Caco-2 (cell line): Measurements from ENCODE around the gene ACOXL. TPM values are rescaled to one million over a fixed set of nuclear protein-coding genes. Genes with fewer than 3 reads are reported as not detected.

Source experiments
- BruUV-seq: library from RNA; stranded (reverse); fragments of 400-500 nt; replicated peaks from 2 replicates; lab custom pipeline; 2021; lab: Mats Ljungman, UMichigan
- CTCF ChIA-PET: fragments of 300-600 bp; sonication (Branson Sonifier 250); formaldehyde crosslinking; loops from one replicate; lab custom pipeline; 2022; ENCODE audit warnings: antibody characterized with exemption; lab: Charles Lee
- POLR2A ChIA-PET: fragments of 300-600 bp; sonication (Branson Sonifier 250); formaldehyde crosslinking; loops from one replicate; lab custom pipeline; 2022; ENCODE audit warnings: antibody characterized with exemption; lab: Charles Lee
- DNase-seq, 2 experiments: peaks; one replicate each; pipeline versions ENCODE4 v3.0.0 to v3.0.0-alpha.2; 2020 to 2022
- H3K27me3 ChIP-seq: replicated peaks from 2 replicates; pipeline ENCODE4 v1.6.0; 2011; ENCODE audit warnings: low read length; ENCODE audit not compliant: control insufficient read depth, insufficient read depth
- H3K36me3 ChIP-seq: 2 replicates; pipeline ENCODE4 v1.5.1; 2011; ENCODE audit warnings: low read length; ENCODE audit not compliant: control insufficient read depth, insufficient read depth
- H3K4me1 ChIP-seq: fragments of 250-450 bp; sonication (Bioruptor Pico); 2 replicates; pipeline ENCODE4 v1.5.1; 2020; ENCODE audit warnings: mild to moderate bottlenecking
- H3K4me3 ChIP-seq: 2 replicates; pipeline ENCODE4 v1.5.1; 2011; ENCODE audit warnings: low read depth, mild to moderate bottlenecking, control low read depth, low read length
- H3K9me3 ChIP-seq: fragments of 250-450 bp; sonication (Bioruptor Pico); 2 replicates; pipeline ENCODE4 v1.5.1; 2020; ENCODE audit warnings: mild to moderate bottlenecking, moderate library complexity
- H3K27ac Mint-ChIP-seq: one replicate; pipeline ENCODE4 v1.8.0; 2022; ENCODE audit warnings: mixed read lengths; ENCODE audit not compliant: unreplicated experiment
- H3K27me3 Mint-ChIP-seq: one replicate; pipeline ENCODE4 v1.8.0; 2022; ENCODE audit warnings: mixed read lengths; ENCODE audit not compliant: insufficient read depth, unreplicated experiment
- H3K36me3 Mint-ChIP-seq: one replicate; pipeline ENCODE4 v1.8.0; 2022; ENCODE audit warnings: mild to moderate bottlenecking, mixed read lengths; ENCODE audit not compliant: insufficient read depth, unreplicated experiment
- H3K4me1 Mint-ChIP-seq: one replicate; pipeline ENCODE4 v1.8.0; 2022; ENCODE audit warnings: low read depth, mixed read lengths; ENCODE audit not compliant: unreplicated experiment
- H3K4me3 Mint-ChIP-seq: one replicate; pipeline ENCODE4 v1.8.0; 2022; ENCODE audit warnings: mild to moderate bottlenecking, moderate library complexity, mixed read lengths; ENCODE audit not compliant: unreplicated experiment
- H3K9me3 Mint-ChIP-seq: one replicate; pipeline ENCODE4 v1.8.0; 2022; ENCODE audit warnings: mixed read lengths; ENCODE audit not compliant: unreplicated experiment
- intact Hi-C: fragments of 100-400 bp; cut with micrococcal nuclease; formaldehyde crosslinking; loops from one replicate; pipeline ENCODE4 v1.10.0; 2022; ENCODE audit not compliant: unreplicated experiment
- total RNA-seq: library from RNA; stranded (reverse); gene quantifications from 2 replicates; pipeline ENCODE4 v1.2.3, GENCODE V29; 2022
- TF ChIP-seq, protein P1 (sequence below), 2 experiments: fragments of 200-600 bp in 1 of 2; IDR thresholded peaks; 1 replicate in 1 of 2; 2 replicates in 1 of 2; pipeline versions ENCODE4 v1.5.1 to v1.8.0; 2011 to 2022; ENCODE audit warnings: antibody characterized with exemption in 1 of 2, control low read depth in 1 of 2, inconsistent platforms in 1 of 2, low read depth in 1 of 2, low read length in 1 of 2, mild to moderate bottlenecking in 1 of 2, moderate library complexity in 1 of 2; ENCODE audit not compliant: insufficient read depth in 1 of 2, severe bottlenecking in 1 of 2, unreplicated experiment in 1 of 2

The ACOXL gene
- total RNA-seq, 1 experiment from 2014 or later = 2.6 TPM

DNA sequence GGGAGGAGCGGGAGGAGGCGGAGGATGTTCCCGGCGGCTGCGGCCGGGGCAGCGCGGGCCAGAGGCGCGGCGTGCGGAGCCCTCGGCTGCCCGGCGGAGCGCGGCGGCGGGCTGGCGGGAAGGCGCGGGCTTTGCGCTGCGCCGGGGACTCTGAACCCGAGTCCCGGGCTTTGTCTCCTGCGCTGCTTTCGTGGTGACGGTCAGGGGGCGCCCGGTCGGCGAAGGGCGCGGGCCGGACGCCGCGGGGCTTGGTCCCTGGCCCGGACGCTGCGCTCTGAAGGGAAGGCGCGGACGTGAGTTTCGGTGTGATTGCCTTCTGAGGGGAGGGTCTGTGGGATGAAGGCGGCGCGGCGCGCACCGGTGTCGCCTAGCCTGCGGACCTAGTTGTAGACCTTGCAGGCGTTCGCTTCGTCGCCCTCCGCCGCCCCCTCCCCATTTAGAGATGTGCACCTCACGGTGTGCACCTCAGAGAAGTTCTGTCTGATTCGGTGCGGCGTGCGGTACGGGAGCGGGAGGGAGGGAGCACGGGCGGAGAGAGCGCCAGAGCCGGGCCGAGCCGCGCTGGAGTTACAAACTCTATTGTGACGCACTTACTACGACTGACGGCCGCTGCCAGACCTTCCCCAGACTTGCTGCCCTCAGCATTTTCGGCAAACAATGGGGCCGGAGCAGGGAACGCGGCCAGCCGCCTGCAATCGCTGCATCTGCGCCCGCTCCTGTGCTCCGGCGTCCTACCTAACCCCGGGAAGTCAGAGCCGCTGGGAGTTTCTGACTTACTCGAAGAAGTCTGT, 390.5 kb downstream of the ACOXL start:
- H3K36me3 ChIP-seq = peaks cover 4% of the 10 kb centered on the region; the same call in 1 of the 2 replicates
- peak overlapping the region; percentile 99 for H3K4me3 ChIP-seq
- TF ChIP-seq, protein P1, sequence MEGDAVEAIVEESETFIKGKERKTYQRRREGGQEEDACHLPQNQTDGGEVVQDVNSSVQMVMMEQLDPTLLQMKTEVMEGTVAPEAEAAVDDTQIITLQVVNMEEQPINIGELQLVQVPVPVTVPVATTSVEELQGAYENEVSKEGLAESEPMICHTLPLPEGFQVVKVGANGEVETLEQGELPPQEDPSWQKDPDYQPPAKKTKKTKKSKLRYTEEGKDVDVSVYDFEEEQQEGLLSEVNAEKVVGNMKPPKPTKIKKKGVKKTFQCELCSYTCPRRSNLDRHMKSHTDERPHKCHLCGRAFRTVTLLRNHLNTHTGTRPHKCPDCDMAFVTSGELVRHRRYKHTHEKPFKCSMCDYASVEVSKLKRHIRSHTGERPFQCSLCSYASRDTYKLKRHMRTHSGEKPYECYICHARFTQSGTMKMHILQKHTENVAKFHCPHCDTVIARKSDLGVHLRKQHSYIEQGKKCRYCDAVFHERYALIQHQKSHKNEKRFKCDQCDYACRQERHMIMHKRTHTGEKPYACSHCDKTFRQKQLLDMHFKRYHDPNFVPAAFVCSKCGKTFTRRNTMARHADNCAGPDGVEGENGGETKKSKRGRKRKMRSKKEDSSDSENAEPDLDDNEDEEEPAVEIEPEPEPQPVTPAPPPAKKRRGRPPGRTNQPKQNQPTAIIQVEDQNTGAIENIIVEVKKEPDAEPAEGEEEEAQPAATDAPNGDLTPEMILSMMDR (IDR thresholded peaks at IDR 0.05; ENCODE audit: insufficient read depth in 1 of 2, low read depth in 1 of 2, low read length in 1 of 2, severe bottlenecking in 1 of 2, unreplicated experiment in 1 of 2) = no peak
- H3K4me1 ChIP-seq = no peaks in the 10 kb centered on the region
- H3K9me3 ChIP-seq = no peaks in the 10 kb centered on the region
- no TSS peak for BruUV-seq
- H3K4me1 Mint-ChIP-seq = no peaks in the 10 kb centered on the region
- DNase-seq = peak; percentile 72 to 76
- peak overlapping the region; percentile 93 for H3K4me3 Mint-ChIP-seq
- H3K36me3 Mint-ChIP-seq = peaks cover 74% of the 10 kb centered on the region
- no peaks in the 10 kb centered on the region for H3K27me3 Mint-ChIP-seq
- peak overlapping the region; percentile 67 for H3K27ac Mint-ChIP-seq
- no peaks in the 10 kb centered on the region for H3K9me3 Mint-ChIP-seq
- intact Hi-C loops = loop anchor here (5.0 kb wide), 2 partner anchors 54 to 69 kb away; no protein-coding TSS in a partner anchor
- CTCF ChIA-PET = no interaction called here
- H3K27me3 ChIP-seq = no peaks in the 10 kb centered on the region
- POLR2A ChIA-PET = no interaction called here

DNA sequence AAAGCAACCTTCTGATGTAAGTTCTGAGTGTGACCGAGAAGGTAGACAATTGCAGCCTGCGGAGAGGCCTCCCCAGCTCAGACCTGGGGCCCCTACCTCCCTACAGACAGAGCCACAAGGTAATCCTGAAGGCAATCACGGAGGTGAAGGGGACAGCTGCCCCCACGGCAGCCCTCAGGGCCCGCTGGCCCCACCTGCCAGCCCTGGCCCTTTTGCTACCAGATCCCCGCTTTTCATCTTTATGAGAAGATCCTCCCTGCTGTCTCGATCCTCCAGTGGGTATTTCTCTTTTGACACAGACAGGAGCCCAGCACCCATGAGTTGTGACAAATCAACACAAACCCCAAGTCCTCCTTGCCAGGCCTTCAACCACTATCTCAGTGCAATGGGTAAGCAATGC, 391.4 kb downstream of the ACOXL start:
- CTCF ChIA-PET = no interaction called here
- BruUV-seq = no TSS peak
- H3K27me3 Mint-ChIP-seq = no peaks in the 10 kb centered on the region
- H3K27ac Mint-ChIP-seq = no peak overlapping the region
- Histone ChIP-seq H3K36me3 (peaks cover 4% of the 10 kb centered on the region; the same call in 1 of the 2 replicates), H3K4me1 (no peaks in the 10 kb centered on the region), H3K27me3 (no peaks in the 10 kb centered on the region), H3K4me3 (peak overlapping the region; percentile 99), H3K9me3 (no peaks in the 10 kb centered on the region)
- H3K4me3 Mint-ChIP-seq = peak overlapping the region; percentile 40
- H3K4me1 Mint-ChIP-seq = no peaks in the 10 kb centered on the region
- POLR2A ChIA-PET = no interaction called here
- peaks cover 74% of the 10 kb centered on the region for H3K36me3 Mint-ChIP-seq
- no peaks in the 10 kb centered on the region for H3K9me3 Mint-ChIP-seq
- TF ChIP-seq, protein P1 (IDR thresholded peaks at IDR 0.05; ENCODE audit: insufficient read depth in 1 of 2, low read depth in 1 of 2, low read length in 1 of 2, severe bottlenecking in 1 of 2, unreplicated experiment in 1 of 2) = no peak
- intact Hi-C loops = loop anchor here (5.0 kb wide), 2 partner anchors 54 to 69 kb away; no protein-coding TSS in a partner anchor
- DNase-seq = no peak

DNA sequence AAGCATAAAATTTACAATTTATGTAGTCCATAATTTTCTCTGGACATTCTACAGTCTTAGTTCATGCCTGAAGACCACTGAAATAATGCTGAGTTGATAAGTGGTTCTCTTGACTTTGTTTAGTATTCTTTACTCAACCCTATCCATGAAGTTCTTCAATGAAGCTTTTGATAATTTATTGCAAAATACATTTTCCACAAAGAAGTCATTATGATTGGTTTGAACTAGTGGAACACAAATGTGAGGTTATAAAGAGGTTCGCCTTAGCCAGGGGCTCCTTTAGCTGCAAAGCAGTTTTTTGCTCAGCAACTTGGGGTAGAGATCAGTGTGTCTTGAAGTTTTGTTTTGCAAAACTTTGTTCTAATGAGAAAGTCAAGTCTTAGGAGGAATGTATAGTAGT, 394.2 kb downstream of the ACOXL start:
- intact Hi-C loops = no loop called here
- DNase-seq = no peak
- ChIA-PET POLR2A (no interaction called here), CTCF (no interaction called here)
- H3K4me3 Mint-ChIP-seq = no peak overlapping the region
- no peak overlapping the region for H3K4me3 ChIP-seq
- H3K27me3 Mint-ChIP-seq = no peaks in the 10 kb centered on the region
- BruUV-seq = no TSS peak
- peaks cover 80% of the 10 kb centered on the region for H3K36me3 Mint-ChIP-seq
- no peaks in the 10 kb centered on the region for H3K4me1 ChIP-seq
- TF ChIP-seq, protein P1 (IDR thresholded peaks at IDR 0.05; ENCODE audit: insufficient read depth in 1 of 2, low read depth in 1 of 2, low read length in 1 of 2, severe bottlenecking in 1 of 2, unreplicated experiment in 1 of 2) = no peak
- H3K9me3 ChIP-seq = no peaks in the 10 kb centered on the region
- H3K4me1 Mint-ChIP-seq = no peaks in the 10 kb centered on the region
- H3K36me3 ChIP-seq = peaks cover 7% of the 10 kb centered on the region
- H3K27ac Mint-ChIP-seq = no peak overlapping the region
- H3K9me3 Mint-ChIP-seq = no peaks in the 10 kb centered on the region
- no peaks in the 10 kb centered on the region for H3K27me3 ChIP-seq
